H9 (cell line): ENCODE measurements around the gene PSKH1. TPM values are rescaled to one million over a fixed set of nuclear protein-coding genes. Genes with fewer than 3 reads are reported as not detected.

ENCODE experiments used
- DNase-seq: peaks from one replicate; pipeline ENCODE4 v3.0.0-alpha.2; 2017
- H2AFZ ChIP-seq: one replicate; pipeline ENCODE4 v1.6.1; 2013; ENCODE audit warnings: mild to moderate bottlenecking, low read length, control low read depth, moderate library complexity
- H2AK5ac ChIP-seq: 2 replicates; pipeline ENCODE4 v1.6.1; 2013; ENCODE audit warnings: low read length, control low read depth, mixed read lengths; ENCODE audit not compliant: insufficient read length
- H2BK120ac ChIP-seq: one replicate; pipeline ENCODE4 v1.6.1; 2013; ENCODE audit warnings: low read depth, mild to moderate bottlenecking, low read length, control low read depth, inconsistent platforms; ENCODE audit not compliant: poor library complexity, severe bottlenecking
- H2BK12ac ChIP-seq: 2 replicates; pipeline ENCODE4 v1.6.1; 2013; ENCODE audit warnings: low read length, control low read depth, mixed read lengths, low read depth; ENCODE audit not compliant: insufficient read length
- H2BK15ac ChIP-seq: 2 replicates; pipeline ENCODE4 v1.6.1; 2013; ENCODE audit warnings: low read depth, low read length, control low read depth
- H2BK20ac ChIP-seq: one replicate; pipeline ENCODE4 v1.6.1; 2013; ENCODE audit warnings: low read depth, mild to moderate bottlenecking, low read length, control low read depth, inconsistent platforms; ENCODE audit not compliant: poor library complexity, severe bottlenecking
- H2BK5ac ChIP-seq: 2 replicates; pipeline ENCODE4 v1.6.1; 2013; ENCODE audit warnings: low read length, control low read depth, mixed read lengths; ENCODE audit not compliant: insufficient read length
- H3K14ac ChIP-seq: 2 replicates; pipeline ENCODE4 v1.6.1; 2013; ENCODE audit warnings: low read length, control low read depth; ENCODE audit not compliant: insufficient read depth
- H3K18ac ChIP-seq: 2 replicates; pipeline ENCODE4 v1.6.1; 2013; ENCODE audit warnings: low read depth, mild to moderate bottlenecking, mixed read lengths, low read length, control low read depth; ENCODE audit not compliant: insufficient read length
- H3K23ac ChIP-seq: 2 replicates; pipeline ENCODE4 v1.6.1; 2013; ENCODE audit warnings: low read length, control low read depth, mixed read lengths, low read depth; ENCODE audit not compliant: insufficient read length
- H3K23me2 ChIP-seq: 2 replicates; pipeline ENCODE4 v1.6.1; 2013; ENCODE audit warnings: low read depth, mild to moderate bottlenecking, mixed read lengths, low read length, control low read depth; ENCODE audit not compliant: insufficient read length, poor library complexity, severe bottlenecking
- H3K27ac ChIP-seq: 2 replicates; pipeline ENCODE4 v1.5.1; 2013; ENCODE audit warnings: low read length, control low read depth, mixed read lengths, low read depth; ENCODE audit not compliant: insufficient read length
- H3K27me3 ChIP-seq: 2 replicates; pipeline ENCODE4 v1.6.1; 2013; ENCODE audit warnings: low read length, control low read depth, inconsistent platforms; ENCODE audit not compliant: insufficient read depth
- H3K4ac ChIP-seq: 2 replicates; pipeline ENCODE4 v1.6.1; 2013; ENCODE audit warnings: low read depth, mild to moderate bottlenecking, control low read depth, inconsistent platforms, low read length, moderate library complexity
- H3K4me1 ChIP-seq: 2 replicates; pipeline ENCODE4 v1.6.1; 2013; ENCODE audit warnings: low read length, control low read depth, inconsistent platforms; ENCODE audit not compliant: insufficient read depth
- H3K4me2 ChIP-seq: 2 replicates; pipeline ENCODE4 v1.6.1; 2013; ENCODE audit warnings: low read length, control low read depth, mixed read lengths; ENCODE audit not compliant: insufficient read length, insufficient read depth
- H3K56ac ChIP-seq: 2 replicates; pipeline ENCODE4 v1.6.1; 2013; ENCODE audit warnings: low read depth, mild to moderate bottlenecking, mixed read lengths, low read length, control low read depth; ENCODE audit not compliant: insufficient read length
- H3K79me1 ChIP-seq: 2 replicates; pipeline ENCODE4 v1.6.1; 2013; ENCODE audit warnings: low read depth, mild to moderate bottlenecking, moderate library complexity, low read length, control low read depth, inconsistent platforms; ENCODE audit not compliant: insufficient read depth, poor library complexity, severe bottlenecking
- H3K79me2 ChIP-seq: 2 replicates; pipeline ENCODE4 v1.6.1; 2013; ENCODE audit warnings: low read length, control low read depth, inconsistent platforms; ENCODE audit not compliant: insufficient read depth
- H3K9ac ChIP-seq: 2 replicates; pipeline ENCODE4 v1.6.1; 2013; ENCODE audit warnings: low read length, control low read depth, mixed read lengths; ENCODE audit not compliant: insufficient read length; ENCODE audit errors: extremely low read depth
- H3K9me3 ChIP-seq: one replicate; pipeline ENCODE4 v1.6.1; 2013; ENCODE audit warnings: low read depth, low read length, inconsistent platforms; ENCODE audit not compliant: control insufficient read depth
- H3T11ph ChIP-seq: one replicate; pipeline ENCODE4 v1.6.1; 2013; ENCODE audit warnings: mild to moderate bottlenecking, low read length, control low read depth, inconsistent platforms
- H4K20me1 ChIP-seq: one replicate; pipeline ENCODE4 v1.6.1; 2013; ENCODE audit not compliant: control insufficient read depth, insufficient read length, insufficient read depth
- H4K5ac ChIP-seq: 2 replicates; pipeline ENCODE4 v1.6.1; 2013; ENCODE audit warnings: low read depth, mild to moderate bottlenecking, mixed read lengths, low read length, control low read depth; ENCODE audit not compliant: insufficient read length
- H4K8ac ChIP-seq: replicated peaks from 2 replicates; pipeline ENCODE4 v1.6.1; 2013; ENCODE audit warnings: low read length, control low read depth, mixed read lengths, low read depth; ENCODE audit not compliant: insufficient read length
- H4K91ac ChIP-seq: 2 replicates; pipeline ENCODE4 v1.6.1; 2013; ENCODE audit warnings: low read depth, mild to moderate bottlenecking, moderate library complexity, mixed read lengths, low read length, control low read depth; ENCODE audit not compliant: insufficient read length
- H3K27ac Mint-ChIP-seq, 3 experiments: 2 replicates in 2 of 3; 3 replicates in 1 of 3; pipeline ENCODE4 v1.8.0; 2020 to 2021; ENCODE audit warnings: mixed read lengths in 3 of 3, mild to moderate bottlenecking in 1 of 3, moderate library complexity in 1 of 3
- H3K27me3 Mint-ChIP-seq: 2 replicates; pipeline ENCODE4 v1.8.0; 2021; ENCODE audit warnings: low read depth, mild to moderate bottlenecking, moderate library complexity, mixed read lengths
- H3K36me3 Mint-ChIP-seq, 3 experiments: 2 replicates in 2 of 3; 3 replicates in 1 of 3; pipeline ENCODE4 v1.8.0; 2020 to 2021; ENCODE audit warnings: low read depth in 3 of 3, mixed read lengths in 3 of 3; ENCODE audit not compliant: insufficient read depth in 1 of 3
- H3K4me1 Mint-ChIP-seq, 2 experiments: 2 replicates each; pipeline ENCODE4 v1.8.0; 2020; ENCODE audit warnings: mixed read lengths in 2 of 2
- H3K4me3 Mint-ChIP-seq, 2 experiments: 2 replicates in 1 of 2; 3 replicates in 1 of 2; pipeline ENCODE4 v1.8.0; 2020 to 2021; ENCODE audit warnings: mild to moderate bottlenecking in 2 of 2, mixed read lengths in 2 of 2, moderate library complexity in 1 of 2
- H3K9me3 Mint-ChIP-seq, 2 experiments: 2 replicates in 1 of 2; 3 replicates in 1 of 2; pipeline ENCODE4 v1.8.0; 2020; ENCODE audit warnings: mild to moderate bottlenecking in 2 of 2, mixed read lengths in 2 of 2, moderate library complexity in 1 of 2
- CTCF ChIP-seq: fragments of 200-600 bp; sonication (generic); conservative IDR thresholded peaks from 3 replicates; pipeline ENCODE4 v1.8.0; 2021; ENCODE audit warnings: antibody characterized with exemption, mild to moderate bottlenecking
- WGBS: extraction: QIAGEN DNeasy Blood & Tissue Kit; methylation state at CpG from one replicate; pipeline ENCODE4 v1.1.7; 2013; ENCODE audit warnings: missing lambda C conversion rate, low lambda C conversion rate, mixed read lengths; ENCODE audit not compliant: insufficient read length; ENCODE audit errors: extremely low coverage; 5-methylcytosine and 5-hydroxymethylcytosine counted together
- total RNA-seq: library from RNA; stranded (reverse); gene quantifications from 2 replicates; pipeline ENCODE4 v1.2.1, GENCODE V29; 2021

PSKH1 gene
- total RNA-seq, 1 experiment from 2014 or later: 29.1 TPM

GRCh38 chr16:67959536-67960329 lies 66.7 kb downstream of the PSKH1 start:
- H3K18ac ChIP-seq: no peak overlapping the region
- no peaks in the 10 kb centered on the region for H3K4me1 ChIP-seq
- no peak overlapping the region for H2BK15ac ChIP-seq
- no peaks in the 10 kb centered on the region; the same call in 1 of the 2 replicates for H3K79me2 ChIP-seq
- no peak for DNase-seq
- peaks cover 14 to 73% (median 38%) of the 10 kb centered on the region in 3 experiments for H3K36me3 Mint-ChIP-seq
- H3T11ph ChIP-seq: no peak overlapping the region
- no peak overlapping the region for H3K14ac ChIP-seq
- H3K9me3 ChIP-seq: no peaks in the 10 kb centered on the region
- H4K91ac ChIP-seq: no peak overlapping the region
- H2BK20ac ChIP-seq: no peak overlapping the region
- H2AFZ ChIP-seq: no peak overlapping the region
- H3K4me3 Mint-ChIP-seq: no peak overlapping the region
- H4K20me1 ChIP-seq: peaks cover 3% of the 10 kb centered on the region
- H3K4me1 Mint-ChIP-seq: peaks cover 4 to 6% of the 10 kb centered on the region in 2 experiments
- no peak overlapping the region for H4K8ac ChIP-seq
- no peaks in the 10 kb centered on the region for H3K23me2 ChIP-seq
- no peak overlapping the region for H3K27ac ChIP-seq
- H3K4ac ChIP-seq: no peak overlapping the region
- H3K27me3 Mint-ChIP-seq: no peaks in the 10 kb centered on the region
- no peak overlapping the region for H2AK5ac ChIP-seq
- H3K79me1 ChIP-seq: peaks cover 4% of the 10 kb centered on the region
- no peak overlapping the region for H2BK120ac ChIP-seq
- no peak overlapping the region for H4K5ac ChIP-seq
- TF ChIP-seq CTCF: no peak
- no peaks in the 10 kb centered on the region for H3K27me3 ChIP-seq
- H3K23ac ChIP-seq: no peak overlapping the region
- no CpG with 5 or more reads among the region's 11 CpGs for WGBS
- no peaks in the 10 kb centered on the region for H3K9me3 Mint-ChIP-seq
- H2BK5ac ChIP-seq: no peak overlapping the region
- no peak overlapping the region for H2BK12ac ChIP-seq
- H3K9ac ChIP-seq: no peak overlapping the region
- H3K4me2 ChIP-seq: no peak overlapping the region
- H3K27ac Mint-ChIP-seq: peak overlapping the region in 1 of 3 experiments; percentile 21; a peak in 2 of 7 replicates
- no peak overlapping the region for H3K56ac ChIP-seq
